Esophagus mucosa (tissue), 1 donor: Measurements from ENCODE around the gene SEMA3A. TPM values are rescaled to one million over a fixed set of nuclear protein-coding genes. Genes with fewer than 3 reads are reported as not detected.

Experiments
- ATAC-seq: fragments of 200-7000 bp; cut with Tn5 transposase; one replicate; pipeline ENCODE4 v1.9.1; 2020
- total RNA-seq: library from RNA; stranded (reverse); gene quantifications from one replicate; pipeline ENCODE4 v1.2.4, GENCODE V29; 2023
- donor health status: DM: yes; HTN: yes; CAD: no.

Gene SEMA3A
- total RNA-seq, 1 donor from 2014 or later = 0.56 TPM

DNA sequence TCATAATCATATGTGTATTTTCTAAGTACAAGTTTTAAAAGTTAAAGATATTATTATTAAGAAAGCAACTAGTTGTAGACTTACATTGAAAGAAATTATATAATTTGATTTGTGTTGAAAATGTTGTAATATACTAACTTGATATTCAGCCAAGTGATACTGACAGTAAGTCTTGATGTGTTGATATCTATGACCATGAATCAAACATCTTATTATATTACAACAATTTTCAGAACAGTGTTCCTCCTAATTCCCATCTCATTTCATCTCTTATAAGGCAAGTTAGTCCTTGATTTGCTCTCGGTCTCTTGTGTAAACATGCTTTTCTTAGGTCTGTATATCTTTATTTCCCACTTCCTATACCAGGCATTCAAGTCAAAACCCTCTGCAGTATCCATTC lies 276.4 kb downstream of the SEMA3A start:
- no peak for ATAC-seq

DNA sequence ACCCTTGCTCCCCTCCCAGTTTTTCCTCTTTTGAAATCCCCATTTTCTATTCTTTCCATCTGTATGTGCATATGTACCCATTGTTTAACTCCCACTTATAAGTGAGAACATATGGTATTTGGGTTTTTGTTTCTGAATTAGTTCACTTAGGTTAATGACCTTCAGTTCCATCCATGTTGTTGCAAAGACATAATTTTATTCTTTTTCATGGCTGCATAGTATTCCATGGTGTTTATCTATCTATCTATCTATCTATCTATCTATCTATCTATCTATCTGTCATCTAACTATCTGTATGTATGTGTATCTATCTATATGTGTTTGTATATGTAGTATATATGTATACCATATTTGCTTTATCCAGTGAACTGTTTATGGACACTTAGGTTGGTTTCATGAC lies 281.4 kb downstream of the SEMA3A start:
- ATAC-seq = no peak

DNA sequence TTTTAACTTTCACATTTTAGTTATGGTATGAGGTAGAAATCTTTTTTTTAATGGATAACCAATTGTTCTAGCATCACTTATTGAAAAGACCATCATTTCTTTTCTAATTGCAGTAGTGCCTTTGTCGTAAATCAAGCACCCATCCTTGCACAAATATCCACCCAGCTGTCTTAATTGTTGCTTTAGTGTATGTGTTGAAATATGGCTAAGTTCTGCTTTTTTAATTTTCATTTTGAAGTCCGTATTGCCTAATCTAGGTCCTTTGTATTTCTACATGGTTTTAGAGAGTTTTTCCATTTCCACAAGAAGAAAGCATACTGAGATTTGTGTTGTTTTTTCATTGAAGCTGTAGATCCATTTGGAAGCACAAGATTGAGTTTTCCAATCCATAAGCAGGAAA lies 286.1 kb downstream of the SEMA3A start:
- no peak for ATAC-seq
